Liver (tissue), 9 donors: Measurements from ENCODE around the gene RIOK1. TPM values are rescaled to one million over a fixed set of nuclear protein-coding genes. Genes with fewer than 3 reads are reported as not detected.

Experiments used
- DNase-seq: peaks from one replicate; pipeline ENCODE4 v3.0.0-alpha.2; 2017; ENCODE audit warnings: low spot score
- H3K27ac ChIP-seq, 2 donors: one replicate each; pipeline ENCODE4 v1.7.0; 2013; ENCODE audit warnings: inconsistent platforms in 2 of 2, low read length in 2 of 2, control low read depth in 1 of 2, low read depth in 1 of 2, mild to moderate bottlenecking in 1 of 2
- H3K27me3 ChIP-seq, 4 donors: one replicate each; pipeline versions ENCODE4 v1.6.1 to v1.7.0; 2013; ENCODE audit warnings: low read length in 3 of 4, inconsistent platforms in 1 of 4, mild to moderate bottlenecking in 1 of 4, moderate library complexity in 1 of 4; ENCODE audit not compliant: control insufficient read depth in 4 of 4, insufficient read depth in 4 of 4
- H3K36me3 ChIP-seq, 4 donors: one replicate each; pipeline versions ENCODE4 v1.6.1 to v1.7.0; 2013; ENCODE audit warnings: low read length in 3 of 4, mild to moderate bottlenecking in 3 of 4, low read depth in 1 of 4, moderate library complexity in 1 of 4; ENCODE audit not compliant: control insufficient read depth in 4 of 4, insufficient read depth in 3 of 4
- H3K4me1 ChIP-seq, 4 donors: one replicate each; pipeline versions ENCODE4 v1.6.1 to v1.7.0; 2013; ENCODE audit warnings: low read length in 3 of 4, mild to moderate bottlenecking in 3 of 4, moderate library complexity in 1 of 4; ENCODE audit not compliant: control insufficient read depth in 4 of 4, insufficient read depth in 4 of 4
- H3K4me3 ChIP-seq, 3 donors: one replicate each; pipeline versions ENCODE4 v1.6.1 to v1.7.0; 2013; ENCODE audit warnings: low read length in 3 of 3, control low read depth in 1 of 3, low read depth in 1 of 3, mild to moderate bottlenecking in 1 of 3
- H3K9ac ChIP-seq, 2 donors: one replicate each; pipeline ENCODE4 v1.7.0; 2013; ENCODE audit warnings: low read length in 2 of 2, mild to moderate bottlenecking in 2 of 2, moderate library complexity in 2 of 2, control low read depth in 1 of 2, low read depth in 1 of 2
- H3K9me3 ChIP-seq, 4 donors: one replicate each; pipeline versions ENCODE4 v1.6.1 to v1.7.0; 2013; ENCODE audit warnings: low read length in 3 of 4; ENCODE audit not compliant: control insufficient read depth in 4 of 4
- CTCF ChIP-seq: fragments of 150-350 bp; IDR thresholded peaks from 2 replicates; pipeline ENCODE4 v1.5.1; 2017; ENCODE audit warnings: improper control_type of control experiment, low read depth, low read length; ENCODE audit not compliant: missing input control
- EGR1 ChIP-seq, 2 donors: IDR thresholded peaks; 2 replicates each; pipeline ENCODE4 v1.6.1; 2016 to 2018; ENCODE audit warnings: antibody characterized with exemption in 2 of 2, low read depth in 2 of 2
- FOXA1 ChIP-seq: IDR thresholded peaks from 2 replicates; pipeline ENCODE4 v1.6.1; 2016; ENCODE audit warnings: antibody characterized with exemption
- FOXA2 ChIP-seq: IDR thresholded peaks from 2 replicates; pipeline ENCODE4 v1.6.1; 2016; ENCODE audit warnings: antibody characterized with exemption
- GABPA ChIP-seq, 2 donors: IDR thresholded peaks in 1 of 2; conservative IDR thresholded peaks in 1 of 2; 2 replicates each; pipeline ENCODE4 v1.6.1; 2016; ENCODE audit warnings: antibody characterized with exemption in 2 of 2, mild to moderate bottlenecking in 1 of 2, moderate library complexity in 1 of 2
- HNF4A ChIP-seq, 2 donors: conservative IDR thresholded peaks; 2 replicates each; pipeline ENCODE4 v1.6.1; 2016; ENCODE audit warnings: antibody characterized with exemption in 2 of 2, mild to moderate bottlenecking in 2 of 2
- HNF4G ChIP-seq: IDR thresholded peaks from 2 replicates; pipeline ENCODE4 v1.6.1; 2016; ENCODE audit warnings: antibody characterized with exemption
- JUND ChIP-seq, 2 donors: IDR thresholded peaks; 2 replicates each; pipeline ENCODE4 v1.6.1; 2016; ENCODE audit warnings: antibody characterized with exemption in 2 of 2
- MAX ChIP-seq: IDR thresholded peaks from 2 replicates; pipeline ENCODE4 v1.6.1; 2016; ENCODE audit warnings: antibody characterized with exemption
- NR2F2 ChIP-seq: IDR thresholded peaks from 2 replicates; pipeline ENCODE4 v1.6.1; 2016; ENCODE audit warnings: antibody characterized with exemption
- RAD21 ChIP-seq, 2 donors: IDR thresholded peaks; 2 replicates each; pipeline ENCODE4 v1.6.1; 2016; ENCODE audit warnings: antibody characterized with exemption in 2 of 2, mild to moderate bottlenecking in 2 of 2
- RXRA ChIP-seq, 2 donors: IDR thresholded peaks; 2 replicates each; pipeline ENCODE4 v1.6.1; 2017 to 2018; ENCODE audit warnings: antibody characterized with exemption in 2 of 2, mild to moderate bottlenecking in 1 of 2
- SP1 ChIP-seq: IDR thresholded peaks from 2 replicates; pipeline ENCODE4 v1.6.1; 2018; ENCODE audit warnings: antibody characterized with exemption, mild to moderate bottlenecking
- TAF1 ChIP-seq: conservative IDR thresholded peaks from 2 replicates; pipeline ENCODE4 v1.6.1; 2016; ENCODE audit warnings: antibody characterized with exemption, mild to moderate bottlenecking
- YY1 ChIP-seq: IDR thresholded peaks from 2 replicates; pipeline ENCODE4 v1.6.1; 2016; ENCODE audit warnings: antibody characterized with exemption, mild to moderate bottlenecking
- ZBTB33 ChIP-seq: IDR thresholded peaks from 2 replicates; pipeline ENCODE4 v1.6.1; 2016; ENCODE audit warnings: antibody characterized with exemption
- WGBS: extraction: QIAGEN DNeasy Blood & Tissue Kit; methylation state at CpG from one replicate; pipeline ENCODE4 v1.1.7; 2013; 5-methylcytosine and 5-hydroxymethylcytosine counted together
- polyA plus RNA-seq, 2 donors: library from polyadenylated mRNA; stranded (reverse) in 1 of 2; unstranded in 1 of 2; fragments of 200-250 nt in 1 of 2; fragments of >200 nt in 1 of 2; fragmentation: Nextera tagmentation in 1 of 2; extraction: Ambion mirVana in 1 of 2; gene quantifications; one replicate each; pipeline versions ENCODE4 v1.2.1 to v1.2.3, GENCODE V29; 2013 to 2015
- total RNA-seq, 2 donors: library from RNA; depleted of rRNA; stranded (reverse); fragments of >200 nt; gene quantifications; one replicate each; pipeline ENCODE4 v1.2.3, GENCODE V29; 2014
- TF ChIP-seq, protein P1 (sequence below): IDR thresholded peaks from 2 replicates; pipeline ENCODE4 v1.6.1; 2016; ENCODE audit warnings: antibody characterized with exemption
- TF ChIP-seq, protein P2 (sequence below): IDR thresholded peaks from 2 replicates; pipeline ENCODE4 v1.6.1; 2016; ENCODE audit warnings: antibody characterized with exemption, mild to moderate bottlenecking
- donor health status: healthy.
- donor health status: healthy.
- donor health status: healthy.
- donor health status: healthy.
- donor health status: healthy.

RIOK1 gene
- total and polyA plus RNA-seq, 4 donors = 4.8 to 10.0 (median 6.6) TPM

GRCh38 chr6:7411328-7411727 is 21.7 kb downstream of the RIOK1 start:
- H3K36me3 ChIP-seq = peaks cover 12 to 63% (median 42%) of the 10 kb centered on the region in 4 donors
- no peak overlapping the region for H3K4me3 ChIP-seq
- no peak for TF ChIP-seq CTCF
- TF ChIP-seq FOXA2 = no peak
- no peak for TF ChIP-seq RAD21 (IDR thresholded peaks at IDR 0.05)
- TF ChIP-seq NR2F2 = no peak
- no peak for TF ChIP-seq ZBTB33
- no peak for TF ChIP-seq FOXA1
- no peak for TF ChIP-seq GABPA (IDR thresholded peaks at IDR 0.05 in 1 of 2, conservative IDR thresholded peaks at IDR 0.05 in 1 of 2)
- no peak for TF ChIP-seq RXRA (IDR thresholded peaks at IDR 0.05)
- TF ChIP-seq, protein P1, sequence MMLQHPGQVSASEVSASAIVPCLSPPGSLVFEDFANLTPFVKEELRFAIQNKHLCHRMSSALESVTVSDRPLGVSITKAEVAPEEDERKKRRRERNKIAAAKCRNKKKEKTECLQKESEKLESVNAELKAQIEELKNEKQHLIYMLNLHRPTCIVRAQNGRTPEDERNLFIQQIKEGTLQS = no peak
- TF ChIP-seq, protein P2, sequence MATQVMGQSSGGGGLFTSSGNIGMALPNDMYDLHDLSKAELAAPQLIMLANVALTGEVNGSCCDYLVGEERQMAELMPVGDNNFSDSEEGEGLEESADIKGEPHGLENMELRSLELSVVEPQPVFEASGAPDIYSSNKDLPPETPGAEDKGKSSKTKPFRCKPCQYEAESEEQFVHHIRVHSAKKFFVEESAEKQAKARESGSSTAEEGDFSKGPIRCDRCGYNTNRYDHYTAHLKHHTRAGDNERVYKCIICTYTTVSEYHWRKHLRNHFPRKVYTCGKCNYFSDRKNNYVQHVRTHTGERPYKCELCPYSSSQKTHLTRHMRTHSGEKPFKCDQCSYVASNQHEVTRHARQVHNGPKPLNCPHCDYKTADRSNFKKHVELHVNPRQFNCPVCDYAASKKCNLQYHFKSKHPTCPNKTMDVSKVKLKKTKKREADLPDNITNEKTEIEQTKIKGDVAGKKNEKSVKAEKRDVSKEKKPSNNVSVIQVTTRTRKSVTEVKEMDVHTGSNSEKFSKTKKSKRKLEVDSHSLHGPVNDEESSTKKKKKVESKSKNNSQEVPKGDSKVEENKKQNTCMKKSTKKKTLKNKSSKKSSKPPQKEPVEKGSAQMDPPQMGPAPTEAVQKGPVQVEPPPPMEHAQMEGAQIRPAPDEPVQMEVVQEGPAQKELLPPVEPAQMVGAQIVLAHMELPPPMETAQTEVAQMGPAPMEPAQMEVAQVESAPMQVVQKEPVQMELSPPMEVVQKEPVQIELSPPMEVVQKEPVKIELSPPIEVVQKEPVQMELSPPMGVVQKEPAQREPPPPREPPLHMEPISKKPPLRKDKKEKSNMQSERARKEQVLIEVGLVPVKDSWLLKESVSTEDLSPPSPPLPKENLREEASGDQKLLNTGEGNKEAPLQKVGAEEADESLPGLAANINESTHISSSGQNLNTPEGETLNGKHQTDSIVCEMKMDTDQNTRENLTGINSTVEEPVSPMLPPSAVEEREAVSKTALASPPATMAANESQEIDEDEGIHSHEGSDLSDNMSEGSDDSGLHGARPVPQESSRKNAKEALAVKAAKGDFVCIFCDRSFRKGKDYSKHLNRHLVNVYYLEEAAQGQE = no peak
- no peak for TF ChIP-seq HNF4A (conservative IDR thresholded peaks at IDR 0.05)
- no peak for TF ChIP-seq SP1
- TF ChIP-seq MAX = no peak
- TF ChIP-seq YY1 = no peak
- TF ChIP-seq EGR1 (IDR thresholded peaks at IDR 0.05; ENCODE audit: low read depth in 2 of 2) = no peak
- no peak for TF ChIP-seq HNF4G
- no peak for TF ChIP-seq JUND (IDR thresholded peaks at IDR 0.05)
- no peak for TF ChIP-seq TAF1
- no peaks in the 10 kb centered on the region for H3K9me3 ChIP-seq
- no peak overlapping the region for H3K27ac ChIP-seq
- no peak overlapping the region for H3K9ac ChIP-seq
- WGBS = 97% methylated on average over 2 of the region's 2 CpGs
- DNase-seq = no peak
- H3K4me1 ChIP-seq = no peaks in the 10 kb centered on the region
- H3K27me3 ChIP-seq = no peaks in the 10 kb centered on the region
